ENCODE results near the gene SENP2. TPM values are rescaled to one million over a fixed set of nuclear protein-coding genes. Genes with fewer than 3 reads are reported as not detected.
A peak's percentile ranks its signal among the peaks of the same experiment; 100 is the strongest.

The SENP2 gene
- total and polyA plus RNA-seq, 2 of the 13 experiments (the other 11 are each of a cell fraction or from before 2014, with no cell fraction given): 7.7 to 46.2 TPM

GRCh38 chr3:185639632-185640206 is 53.6 kb downstream of the SENP2 start:
- Histone ChIP-seq H3K4me3 (replicated peaks in 1 of 3; ENCODE audit: insufficient read depth in 1 of 3, low read depth in 2 of 3, low read length in 3 of 3) (no peak overlapping the region), H3K4me2 (ENCODE audit: low read depth, low read length) (no peak overlapping the region), H4K20me1 (ENCODE audit: insufficient read depth, low read length) (no peaks in the 10 kb centered on the region), H3K4me1 (ENCODE audit: insufficient read depth, low read length) (no peaks in the 10 kb centered on the region), H3K36me3 (replicated peaks in 1 of 2; ENCODE audit: control insufficient read depth in 1 of 2, insufficient read depth in 2 of 2, low read length in 2 of 2) (peaks cover 0 to 3% of the 10 kb centered on the region in 2 experiments; a peak in 1 of 5 replicates), H3K9ac (ENCODE audit: insufficient read depth, low read depth, low read length) (no peak overlapping the region), H3K27ac (ENCODE audit: extremely low read length, insufficient read depth, low read length) (no peak overlapping the region), H3K79me2 (ENCODE audit: insufficient read depth, low read length) (no peaks in the 10 kb centered on the region), H3K27me3 (ENCODE audit: control insufficient read depth in 1 of 2, insufficient read depth in 2 of 2, low read length in 2 of 2) (no peaks in the 10 kb centered on the region; a peak in 1 of 5 replicates), H2AFZ (ENCODE audit: low read length) (no peak overlapping the region), H3K9me3 (ENCODE audit: low read length) (no peaks in the 10 kb centered on the region)
- TF ChIP-seq ZNF713 (CRISPR knock-in tag; IDR thresholded peaks at IDR 0.05): no peak
- TF ChIP-seq ZNF253 (CRISPR knock-in tag; IDR thresholded peaks at IDR 0.05; ENCODE audit: borderline replicate concordance): no peak
- TF ChIP-seq RBM39 (IDR thresholded peaks at IDR 0.05; ENCODE audit: low read depth, low read length, poor library complexity, severe bottlenecking): no peak
- TF ChIP-seq AHDC1 (CRISPR knock-in tag; IDR thresholded peaks at IDR 0.05; ENCODE audit: borderline replicate concordance): no peak
- 0 out of 4 replicates have a peak, but pooled peaks of 1 of the 2 experiments have one; percentile 17 for TF ChIP-seq POLR2A (IDR thresholded peaks at IDR 0.05; ENCODE audit: insufficient read depth in 1 of 2, low read depth in 2 of 2, low read length in 2 of 2)
- TF ChIP-seq SSRP1 (CRISPR knock-in tag; IDR thresholded peaks at IDR 0.05): 0 out of 2 replicates have a peak, but pooled peaks have one; percentile 71
- no peak for TF ChIP-seq SMYD3 (CRISPR knock-in tag; IDR thresholded peaks at IDR 0.05)
- TF ChIP-seq GABPA (IDR thresholded peaks at IDR 0.05; ENCODE audit: low read depth, low read length): no peak
- no peak for TF ChIP-seq GABPA (CRISPR knock-in tag; IDR thresholded peaks at IDR 0.05; ENCODE audit: low read depth)
- TF ChIP-seq ZNF746 (CRISPR knock-in tag; IDR thresholded peaks at IDR 0.05): no peak
- no peak for TF ChIP-seq CENPT (CRISPR knock-in tag; IDR thresholded peaks at IDR 0.05; ENCODE audit: low read depth)
- TF ChIP-seq POLR2G (IDR thresholded peaks at IDR 0.05; ENCODE audit: low read depth, low read length): peak; percentile 58
- TF ChIP-seq ZNF3 (CRISPR knock-in tag; IDR thresholded peaks at IDR 0.05): no peak
- no peak for TF ChIP-seq ZIK1 (CRISPR knock-in tag; IDR thresholded peaks at IDR 0.05; ENCODE audit: borderline replicate concordance, low read depth)
- TF ChIP-seq RBM22 (optimal IDR thresholded peaks at IDR 0.05; ENCODE audit: low read length): peak; percentile 91
- POLR2A ChIA-PET: no interaction called here
- FAIRE-seq (no peak), DNase-seq (ENCODE audit: low spot score) (no peak), ATAC-seq (0 out of 3 replicates have a peak, but pooled peaks have one; percentile 3)
- intact Hi-C loops (cut with micrococcal nuclease; ENCODE audit: unreplicated experiment): no loop called here
- WGBS (ENCODE audit: low lambda C conversion rate): 93% methylated on average over 7 of the region's 7 CpGs
- no TSS peak for BruUV-seq (replicated peaks)
- in situ Hi-C loops (cut with HindIII; ENCODE audit: extremely low pct_ligation_motif_present, low pct_unique_long_range_greater_than_20kb): no loop called here
- CTCF ChIA-PET (ENCODE audit: low intra/inter-chr PET ratio, low total read pairs): no interaction called here

Data from HepG2 (cell line).